ENCODE measurements around the gene NRF1. TPM values are rescaled to one million over a fixed set of nuclear protein-coding genes. Genes with fewer than 3 reads are reported as not detected.

The NRF1 gene
- total RNA-seq, 1 experiment from 2014 or later: 19.3 TPM

DNA sequence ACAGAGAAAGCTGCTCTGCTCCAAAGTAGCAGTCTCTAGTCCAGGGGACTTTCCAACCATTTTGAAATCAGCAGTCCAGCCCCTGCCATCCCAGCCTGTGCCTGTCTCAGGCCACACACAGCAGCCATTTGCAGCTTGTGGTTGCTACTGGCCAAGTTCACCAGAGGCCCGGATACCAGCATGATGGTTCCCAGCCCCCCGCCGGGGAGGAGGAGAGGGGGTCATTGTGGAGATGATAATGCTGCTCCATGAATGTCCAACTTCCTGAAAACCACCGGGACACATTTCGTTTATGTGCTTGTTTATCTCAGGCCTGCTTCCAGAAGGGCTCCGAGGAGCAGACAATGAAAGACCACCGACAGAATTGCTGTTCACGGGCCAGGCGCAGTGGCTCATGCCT, 181.2 kb downstream of the NRF1 start:
- no peaks in the 10 kb centered on the region for H4K20me1 ChIP-seq (ENCODE audit: control insufficient read depth, insufficient read depth, insufficient read length)
- H3K9me3 Mint-ChIP-seq: no peaks in the 10 kb centered on the region; a peak in 1 of 5 replicates
- peaks cover 63% of the 10 kb centered on the region for H3K27me3 Mint-ChIP-seq (ENCODE audit: low read depth)
- H3K4me2 ChIP-seq (ENCODE audit: insufficient read depth, insufficient read length, low read length): no peak overlapping the region
- no peak overlapping the region for H3K4me3 Mint-ChIP-seq
- H2BK12ac ChIP-seq (ENCODE audit: insufficient read length, low read depth, low read length): no peak overlapping the region
- H3K23ac ChIP-seq (ENCODE audit: insufficient read length, low read depth, low read length): no peak overlapping the region
- H2AK5ac ChIP-seq (ENCODE audit: insufficient read length, low read length): no peak overlapping the region
- no peak overlapping the region for H2BK20ac ChIP-seq (ENCODE audit: low read depth, low read length, poor library complexity, severe bottlenecking)
- H3K56ac ChIP-seq (ENCODE audit: insufficient read length, low read depth, low read length): no peak overlapping the region
- H4K8ac ChIP-seq (replicated peaks; ENCODE audit: insufficient read length, low read depth, low read length): no peak overlapping the region
- no peaks in the 10 kb centered on the region for H3K9me3 ChIP-seq (ENCODE audit: control insufficient read depth, low read depth, low read length)
- no peaks in the 10 kb centered on the region for H3K79me2 ChIP-seq (ENCODE audit: insufficient read depth, low read length)
- no peak overlapping the region for H3K14ac ChIP-seq (ENCODE audit: insufficient read depth, low read length)
- no peak overlapping the region for H4K5ac ChIP-seq (ENCODE audit: insufficient read length, low read depth, low read length)
- H2BK15ac ChIP-seq (ENCODE audit: low read depth, low read length): no peak overlapping the region
- H2BK120ac ChIP-seq (ENCODE audit: low read depth, low read length, poor library complexity, severe bottlenecking): no peak overlapping the region
- no peak overlapping the region for H2BK5ac ChIP-seq (ENCODE audit: insufficient read length, low read length)
- no peak overlapping the region for H3K27ac ChIP-seq (ENCODE audit: insufficient read length, low read depth, low read length)
- no peaks in the 10 kb centered on the region for H3K23me2 ChIP-seq (ENCODE audit: insufficient read length, low read depth, low read length, poor library complexity, severe bottlenecking)
- H2AFZ ChIP-seq (ENCODE audit: low read length): no peak overlapping the region
- no peak overlapping the region for H3T11ph ChIP-seq (ENCODE audit: low read length)
- H3K9ac ChIP-seq (ENCODE audit: extremely low read depth, insufficient read length, low read length): no peak overlapping the region
- H3K36me3 Mint-ChIP-seq (ENCODE audit: insufficient read depth in 1 of 3, low read depth in 3 of 3): no peaks in the 10 kb centered on the region; a peak in 2 of 7 replicates
- H3K4me1 Mint-ChIP-seq: peaks cover 9 to 10% of the 10 kb centered on the region in 2 experiments
- peaks cover 4% of the 10 kb centered on the region; the same call in 1 of the 2 replicates for H3K4me1 ChIP-seq (ENCODE audit: insufficient read depth, low read length)
- peaks cover 22% of the 10 kb centered on the region; the same call in 1 of the 2 replicates for H3K27me3 ChIP-seq (ENCODE audit: insufficient read depth, low read length)
- H3K4ac ChIP-seq (ENCODE audit: low read depth, low read length): no peak overlapping the region
- H3K27ac Mint-ChIP-seq: no peak overlapping the region
- H4K91ac ChIP-seq (ENCODE audit: insufficient read length, low read depth, low read length): no peak overlapping the region
- H3K18ac ChIP-seq (ENCODE audit: insufficient read length, low read depth, low read length): no peak overlapping the region
- DNase-seq: no peak
- TF ChIP-seq, protein P1, sequence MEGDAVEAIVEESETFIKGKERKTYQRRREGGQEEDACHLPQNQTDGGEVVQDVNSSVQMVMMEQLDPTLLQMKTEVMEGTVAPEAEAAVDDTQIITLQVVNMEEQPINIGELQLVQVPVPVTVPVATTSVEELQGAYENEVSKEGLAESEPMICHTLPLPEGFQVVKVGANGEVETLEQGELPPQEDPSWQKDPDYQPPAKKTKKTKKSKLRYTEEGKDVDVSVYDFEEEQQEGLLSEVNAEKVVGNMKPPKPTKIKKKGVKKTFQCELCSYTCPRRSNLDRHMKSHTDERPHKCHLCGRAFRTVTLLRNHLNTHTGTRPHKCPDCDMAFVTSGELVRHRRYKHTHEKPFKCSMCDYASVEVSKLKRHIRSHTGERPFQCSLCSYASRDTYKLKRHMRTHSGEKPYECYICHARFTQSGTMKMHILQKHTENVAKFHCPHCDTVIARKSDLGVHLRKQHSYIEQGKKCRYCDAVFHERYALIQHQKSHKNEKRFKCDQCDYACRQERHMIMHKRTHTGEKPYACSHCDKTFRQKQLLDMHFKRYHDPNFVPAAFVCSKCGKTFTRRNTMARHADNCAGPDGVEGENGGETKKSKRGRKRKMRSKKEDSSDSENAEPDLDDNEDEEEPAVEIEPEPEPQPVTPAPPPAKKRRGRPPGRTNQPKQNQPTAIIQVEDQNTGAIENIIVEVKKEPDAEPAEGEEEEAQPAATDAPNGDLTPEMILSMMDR (conservative IDR thresholded peaks at IDR 0.05): no peak
- no peaks in the 10 kb centered on the region for H3K79me1 ChIP-seq (ENCODE audit: insufficient read depth, low read depth, low read length, poor library complexity, severe bottlenecking)
- no CpG with 5 or more reads among the region's 9 CpGs for WGBS (ENCODE audit: extremely low coverage, insufficient read length, low lambda C conversion rate)
